Stimulated activated CD8-positive, alpha-beta memory T cell treated with anti-CD3 and anti-CD28 coated beads, Interleukin-4, amount 100 ng/mL, for 4 hours (primary cell): Measurements from ENCODE around the gene ZDHHC8.

ENCODE experiments used
- DNase-seq, 2 donors: peaks; one replicate each; pipeline ENCODE4 v3.0.0-alpha.2; 2020; ENCODE audit warnings: low read depth in 2 of 2, low spot score in 1 of 2

The ZDHHC8 gene

GRCh38 chr22:20128902-20129746 is 2.5 kb upstream of the ZDHHC8 start:
- DNase-seq, result no peak

- DNase-seq, result no peak
Observed at GRCh38 chr22:20129747-20130014, 1.9 kb upstream of the ZDHHC8 start.

- no peak for DNase-seq
Observed at GRCh38 chr22:20130319-20130718, 1.3 kb upstream of the ZDHHC8 start.

GRCh38 chr22:20130731-20131596 is 640 bp upstream of the ZDHHC8 start:
- peak; percentile 43 to 69 for DNase-seq

GRCh38 chr22:20131859-20132685 is 468 bp downstream of the ZDHHC8 start:
- DNase-seq, result no peak

- no peak for DNase-seq
Observed at GRCh38 chr22:20132686-20133246, 1.2 kb downstream of the ZDHHC8 start.

GRCh38 chr22:20133930-20134549 is 2.4 kb downstream of the ZDHHC8 start:
- DNase-seq, result no peak

- DNase-seq, result no peak
Observed at GRCh38 chr22:20135265-20135664, 3.7 kb downstream of the ZDHHC8 start.

GRCh38 chr22:20135806-20136602 is 4.4 kb downstream of the ZDHHC8 start:
- DNase-seq, result no peak

- no peak for DNase-seq
Observed at GRCh38 chr22:20136603-20136873, 4.9 kb downstream of the ZDHHC8 start.

- DNase-seq, result no peak
Observed at GRCh38 chr22:20137113-20137512, 5.5 kb downstream of the ZDHHC8 start.

GRCh38 chr22:20137671-20138416 is 6.2 kb downstream of the ZDHHC8 start:
- DNase-seq, result no peak

- DNase-seq, result no peak
Observed at GRCh38 chr22:20138417-20138738, 6.8 kb downstream of the ZDHHC8 start.

- no peak for DNase-seq
Observed at GRCh38 chr22:20138868-20139267, 7.3 kb downstream of the ZDHHC8 start.

- no peak for DNase-seq
Observed at GRCh38 chr22:20139391-20140106, 7.9 kb downstream of the ZDHHC8 start.

GRCh38 chr22:20140107-20140445 is 8.5 kb downstream of the ZDHHC8 start:
- no peak for DNase-seq

- DNase-seq, result no peak
Observed at GRCh38 chr22:20140521-20140964, 8.9 kb downstream of the ZDHHC8 start.

- no peak for DNase-seq
Observed at GRCh38 chr22:20141186-20142077, 9.8 kb downstream of the ZDHHC8 start.
